Amniotic epithelial cell (primary cell): Measurements from ENCODE around the gene WIPF3.

Experiments
- DNase-seq: peaks from one replicate; pipeline ENCODE4 v3.0.0-alpha.2; 2010; ENCODE audit warnings: low read depth

The WIPF3 gene

GRCh38 chr7:29847916-29848315 lies 41.6 kb downstream of the WIPF3 start:
- no peak for DNase-seq

- no peak for DNase-seq
Observed at GRCh38 chr7:29848941-29849340, 42.6 kb downstream of the WIPF3 start.

- no peak for DNase-seq
Observed at GRCh38 chr7:29851487-29851886, 45.2 kb downstream of the WIPF3 start.

GRCh38 chr7:29852457-29852856 lies 46.1 kb downstream of the WIPF3 start:
- DNase-seq = no peak

- no peak for DNase-seq
Observed at GRCh38 chr7:29853072-29853471, 46.8 kb downstream of the WIPF3 start.

- no peak for DNase-seq
Observed at GRCh38 chr7:29853789-29854188, 47.5 kb downstream of the WIPF3 start.

- DNase-seq = peak; percentile 74
Observed at GRCh38 chr7:29854257-29854938, 48.1 kb downstream of the WIPF3 start.

GRCh38 chr7:29857654-29858053 lies 51.3 kb downstream of the WIPF3 start:
- no peak for DNase-seq

- DNase-seq = no peak
Observed at GRCh38 chr7:29858191-29858951, 52.1 kb downstream of the WIPF3 start.

- DNase-seq = no peak
Observed at GRCh38 chr7:29859104-29859503, 52.8 kb downstream of the WIPF3 start.

- DNase-seq = no peak
Observed at GRCh38 chr7:29859524-29860185, 53.3 kb downstream of the WIPF3 start.

GRCh38 chr7:29860186-29860585 lies 53.9 kb downstream of the WIPF3 start:
- DNase-seq = no peak

- no peak for DNase-seq
Observed at GRCh38 chr7:29861884-29862283, 55.6 kb downstream of the WIPF3 start.

- DNase-seq = no peak
Observed at GRCh38 chr7:29864656-29865055, 58.3 kb downstream of the WIPF3 start.

- DNase-seq = peak; percentile 61
Observed at GRCh38 chr7:29865526-29865925, 59.2 kb downstream of the WIPF3 start.

- peak; percentile 58 for DNase-seq
Observed at GRCh38 chr7:29866490-29866930, 60.2 kb downstream of the WIPF3 start.

- DNase-seq = peak; percentile 78
Observed at GRCh38 chr7:29871787-29872398, 65.6 kb downstream of the WIPF3 start.

GRCh38 chr7:29873644-29874294 lies 67.5 kb downstream of the WIPF3 start:
- no peak for DNase-seq

- DNase-seq = no peak
Observed at GRCh38 chr7:29875741-29876140, 69.4 kb downstream of the WIPF3 start.

- DNase-seq = no peak
Observed at GRCh38 chr7:29877196-29877595, 70.9 kb downstream of the WIPF3 start.

- peak; percentile 44 for DNase-seq
Observed at GRCh38 chr7:29878081-29878688, 71.9 kb downstream of the WIPF3 start.

GRCh38 chr7:29879609-29880008 lies 73.3 kb downstream of the WIPF3 start:
- peak; percentile 67 for DNase-seq
